H1 (cell line): ENCODE data around the gene TMX2. TPM values are rescaled to one million over a fixed set of nuclear protein-coding genes. Genes with fewer than 3 reads are reported as not detected.

Experiments
- CTCF ChIA-PET: fragments of 300-600 bp; sonication (Branson Sonifier 250); formaldehyde crosslinking; loops from one replicate; lab custom pipeline; 2021; ENCODE audit not compliant: partially characterized antibody; lab: Charles Lee
- POLR2A ChIA-PET: fragments of 300-600 bp; sonication (Branson Sonifier 250); formaldehyde crosslinking; loops from one replicate; lab custom pipeline; 2021; ENCODE audit warnings: inconsistent platforms; ENCODE audit not compliant: partially characterized antibody; lab: Charles Lee
- DNase-seq, 2 experiments: peaks; one replicate each; pipeline versions ENCODE4 v3.0.0 to v3.0.0-alpha.2; 2010 to 2022; ENCODE audit warnings: low spot score in 2 of 2, low read depth in 1 of 2, mixed read lengths in 1 of 2
- FAIRE-seq: peaks from 2 replicates; lab custom pipeline; 2011; peaks lifted over from hg19 to GRCh38; lab: Jason Lieb, UNC
- H2AFZ ChIP-seq: 2 replicates; pipeline ENCODE4 v1.8.1; 2012; ENCODE audit warnings: low read length, inconsistent platforms
- H2AK5ac ChIP-seq: 2 replicates; pipeline ENCODE4 v1.6.1; 2013; ENCODE audit warnings: low read depth, low read length
- H2BK120ac ChIP-seq: replicated peaks from 2 replicates; pipeline ENCODE3; 2013; ENCODE audit warnings: low read depth, low read length, inconsistent platforms
- H2BK12ac ChIP-seq: 2 replicates; pipeline ENCODE4 v1.6.1; 2013; ENCODE audit warnings: low read depth, low read length
- H2BK15ac ChIP-seq: 2 replicates; pipeline ENCODE4 v1.6.1; 2013; ENCODE audit warnings: low read length
- H2BK20ac ChIP-seq: 2 replicates; pipeline ENCODE4 v1.6.1; 2013; ENCODE audit warnings: low read length
- H2BK5ac ChIP-seq: 2 replicates; pipeline ENCODE4 v1.6.1; 2013; ENCODE audit warnings: low read depth, low read length
- H3K14ac ChIP-seq: 2 replicates; pipeline ENCODE4 v1.6.1; 2013; ENCODE audit warnings: inconsistent platforms; ENCODE audit not compliant: insufficient read length
- H3K18ac ChIP-seq: 2 replicates; pipeline ENCODE4 v1.6.1; 2013; ENCODE audit warnings: low read length; ENCODE audit errors: extremely low read depth
- H3K23ac ChIP-seq: 2 replicates; pipeline ENCODE4 v1.6.1; 2013; ENCODE audit warnings: inconsistent platforms; ENCODE audit not compliant: insufficient read length
- H3K23me2 ChIP-seq: 2 replicates; pipeline ENCODE4 v1.6.1; 2013; ENCODE audit warnings: low read depth, low read length
- H3K27ac ChIP-seq: 2 replicates; pipeline ENCODE4 v1.6.1; 2011; ENCODE audit warnings: low read depth, low read length, inconsistent platforms
- H3K27me3 ChIP-seq, 4 experiments: replicated peaks in 1 of 4; 1 replicate in 1 of 4; 2 replicates in 3 of 4; pipeline versions ENCODE4 v1.6.1 to v1.8.1; 2011 to 2013; ENCODE audit warnings: low read length in 3 of 4, mild to moderate bottlenecking in 3 of 4, inconsistent platforms in 2 of 4, mixed read lengths in 2 of 4, moderate library complexity in 1 of 4; ENCODE audit not compliant: control insufficient read depth in 3 of 4, insufficient read depth in 3 of 4; ENCODE audit errors: extremely low read depth in 1 of 4
- H3K36me3 ChIP-seq, 4 experiments: 2 replicates each; pipeline versions ENCODE4 v1.6.1 to v1.8.1; 2011 to 2013; ENCODE audit warnings: mild to moderate bottlenecking in 4 of 4, low read length in 3 of 4, moderate library complexity in 2 of 4, control low read depth in 1 of 4, inconsistent platforms in 1 of 4; ENCODE audit not compliant: insufficient read depth in 4 of 4, control insufficient read depth in 2 of 4
- H3K4ac ChIP-seq: replicated peaks from 2 replicates; pipeline ENCODE3; 2013; ENCODE audit warnings: low read length, low read depth, mixed read lengths, inconsistent platforms; ENCODE audit not compliant: insufficient read length
- H3K4me1 ChIP-seq, 4 experiments: replicated peaks in 1 of 4; 1 replicate in 1 of 4; 2 replicates in 3 of 4; pipeline versions ENCODE4 v1.6.1 to v1.8.1; 2011 to 2013; ENCODE audit warnings: low read length in 3 of 4, inconsistent platforms in 2 of 4, mixed read lengths in 1 of 4; ENCODE audit not compliant: insufficient read depth in 4 of 4, control insufficient read depth in 3 of 4
- H3K4me2 ChIP-seq, 2 experiments: 2 replicates each; pipeline versions ENCODE4 v1.6.1 to v1.8.1; 2011 to 2013; ENCODE audit warnings: low read depth in 2 of 2, low read length in 2 of 2, control low read depth in 1 of 2, inconsistent platforms in 1 of 2, mild to moderate bottlenecking in 1 of 2; ENCODE audit not compliant: insufficient read depth in 1 of 2
- H3K4me3 ChIP-seq, 4 experiments: fragments of 200-600, 300-600 bp in 1 of 4; sonication (generic), shearing (Covaris generic), sonication (Bioruptor Twin) in 1 of 4; 2 replicates each; pipeline versions ENCODE4 v1.5.1 to v1.8.1; 2011 to 2016; ENCODE audit warnings: low read length in 4 of 4, low read depth in 3 of 4, control low read depth in 2 of 4, inconsistent platforms in 2 of 4, mild to moderate bottlenecking in 2 of 4, mixed read lengths in 1 of 4, moderate library complexity in 1 of 4; ENCODE audit not compliant: insufficient read depth in 2 of 4; ENCODE audit errors: extremely low read depth in 1 of 4
- H3K56ac ChIP-seq: replicated peaks from 2 replicates; pipeline ENCODE3; 2013; ENCODE audit warnings: low read depth, mild to moderate bottlenecking, mixed read lengths, low read length, inconsistent platforms; ENCODE audit not compliant: insufficient read length
- H3K79me1 ChIP-seq: 2 replicates; pipeline ENCODE4 v1.6.1; 2013; ENCODE audit warnings: low read depth, low read length, control low read depth
- H3K79me2 ChIP-seq, 2 experiments: 2 replicates each; pipeline versions ENCODE4 v1.6.1 to v1.8.1; 2012 to 2013; ENCODE audit warnings: low read length in 2 of 2, mild to moderate bottlenecking in 2 of 2, inconsistent platforms in 1 of 2; ENCODE audit not compliant: insufficient read depth in 2 of 2, control insufficient read depth in 1 of 2
- H3K9ac ChIP-seq, 4 experiments: replicated peaks in 1 of 4; 1 replicate in 1 of 4; 2 replicates in 3 of 4; pipeline versions ENCODE4 v1.6.1 to v1.8.1; 2011 to 2013; ENCODE audit warnings: low read depth in 3 of 4, low read length in 3 of 4, control low read depth in 2 of 4, mild to moderate bottlenecking in 2 of 4, moderate library complexity in 2 of 4, inconsistent platforms in 1 of 4; ENCODE audit errors: extremely low read depth in 1 of 4
- H3K9me3 ChIP-seq, 2 experiments: 2 replicates each; pipeline versions ENCODE4 v1.6.1 to v1.8.1; 2012 to 2013; ENCODE audit warnings: mild to moderate bottlenecking in 2 of 2, moderate library complexity in 2 of 2, control low read depth in 1 of 2, inconsistent platforms in 1 of 2, low read depth in 1 of 2, low read length in 1 of 2, mixed read lengths in 1 of 2; ENCODE audit not compliant: insufficient read depth in 2 of 2
- H4K20me1 ChIP-seq, 2 experiments: replicated peaks in 1 of 2; 2 replicates each; pipeline versions ENCODE3 to v1.8.1; 2011 to 2013; ENCODE audit warnings: inconsistent platforms in 2 of 2, low read length in 2 of 2, mild to moderate bottlenecking in 1 of 2; ENCODE audit not compliant: insufficient read depth in 2 of 2, control insufficient read depth in 1 of 2
- H4K5ac ChIP-seq: 2 replicates; pipeline ENCODE4 v1.6.1; 2013; ENCODE audit warnings: low read length, low read depth, mixed read lengths, inconsistent platforms; ENCODE audit not compliant: insufficient read length
- H4K8ac ChIP-seq: 2 replicates; pipeline ENCODE4 v1.8.0; 2013; ENCODE audit warnings: mild to moderate bottlenecking, moderate library complexity, low read length, inconsistent platforms; ENCODE audit not compliant: insufficient read depth; ENCODE audit errors: extremely low read depth
- H4K91ac ChIP-seq: replicated peaks from 2 replicates; pipeline ENCODE3; 2013; ENCODE audit warnings: low read length, mixed read lengths, inconsistent platforms; ENCODE audit not compliant: insufficient read length
- CTCF ChIP-seq, 3 experiments: IDR thresholded peaks; 1 replicate in 2 of 3; 2 replicates in 1 of 3; pipeline versions ENCODE4 v1.5.1 to v1.6.1; 2011; ENCODE audit warnings: low read length in 3 of 3, mild to moderate bottlenecking in 3 of 3, inconsistent platforms in 2 of 3, low read depth in 1 of 3, moderate library complexity in 1 of 3; ENCODE audit not compliant: insufficient read depth in 1 of 3; ENCODE audit errors: control extremely low read depth in 1 of 3
- JUND ChIP-seq: IDR thresholded peaks from 2 replicates; pipeline ENCODE4 v1.6.1; 2011; ENCODE audit warnings: mild to moderate bottlenecking, improper control_type of control experiment, low read length
- TEAD4 ChIP-seq: IDR thresholded peaks from 2 replicates; pipeline ENCODE4 v1.6.1; 2012; ENCODE audit warnings: low read depth, low read length, inconsistent platforms, mixed read lengths
- WGBS, 2 experiments: shearing (Covaris generic) in 1 of 2; methylation state at CpG; one replicate each; pipeline versions ENCODE4 v1.1.6 to v1.1.7; 2013 to 2015; ENCODE audit warnings: low lambda C conversion rate in 2 of 2, mixed read lengths in 2 of 2, inconsistent platforms in 1 of 2, low coverage in 1 of 2, missing lambda C conversion rate in 1 of 2; ENCODE audit not compliant: insufficient replicate concordance in 2 of 2, insufficient coverage in 1 of 2, insufficient read length in 1 of 2; ENCODE audit errors: extremely low coverage in 1 of 2, missing lambda C conversion rate in 1 of 2; 5-methylcytosine and 5-hydroxymethylcytosine counted together
- polyA plus RNA-seq, 7 experiments: library from polyadenylated mRNA; depleted of rRNA in 3 of 7; stranded (reverse) in 5 of 7; unstranded in 2 of 7; fragments of >200 nt in 5 of 7; fragments of 200-250 nt in 2 of 7; gene quantifications; 1 replicate in 5 of 7; 2 replicates in 1 of 7; 4 replicates in 1 of 7; pipeline versions ENCODE4 v1.2.1 to v1.2.3, GENCODE V29; 2011 to 2013; ENCODE audit warnings: missing spikeins in 2 of 7, mixed read lengths in 2 of 7
- total RNA-seq: library from RNA; stranded (reverse); fragmentation: NEBNext Ultra II Directional; extraction: Animal tissue kit (Norgen Biotek cat#: 25700); gene quantifications from 2 replicates; pipeline ENCODE4 v1.2.1, GENCODE V29; 2021

TMX2 gene
- total and polyA plus RNA-seq, 2 of the 8 experiments (the other 6 are each of a cell fraction or from before 2014, with no cell fraction given): 70.4 to 100.0 TPM

GRCh38 chr11:57770793-57771192, 58.4 kb downstream of the TMX2 start:
- H3K23me2 ChIP-seq: no peaks in the 10 kb centered on the region; the same call in 1 of the 2 replicates
- H3K14ac ChIP-seq: no peak overlapping the region
- no peak overlapping the region for H3K9ac ChIP-seq
- H4K91ac ChIP-seq: no peak overlapping the region
- H4K20me1 ChIP-seq: peaks cover 7 to 18% of the 10 kb centered on the region in 2 experiments
- H3K18ac ChIP-seq: no peak overlapping the region
- H3K4ac ChIP-seq: no peak overlapping the region
- peaks cover 52 to 95% of the 10 kb centered on the region in 2 experiments for H3K79me2 ChIP-seq
- no peak overlapping the region for H3K56ac ChIP-seq
- H3K79me1 ChIP-seq: peaks cover 10% of the 10 kb centered on the region; the same call in 1 of the 2 replicates
- CTCF ChIA-PET: interaction anchor here (1.2 kb wide), 2 partner anchors 8 to 14 kb away, joined by 3 read pairs; no protein-coding TSS in a partner anchor
- H3K4me2 ChIP-seq: no peak overlapping the region
- no peak overlapping the region for H4K8ac ChIP-seq
- no peak overlapping the region for H2BK20ac ChIP-seq
- no peaks in the 10 kb centered on the region for H3K9me3 ChIP-seq
- no peak overlapping the region for H2BK120ac ChIP-seq
- H3K27ac ChIP-seq: no peak overlapping the region
- no peaks in the 10 kb centered on the region for H3K36me3 ChIP-seq
- 90% methylated on average over 1 of the region's 1 CpG; no CpG with 5 or more reads in 1 of the 2 experiments for WGBS, 2 experiments
- no peak overlapping the region for H2BK12ac ChIP-seq
- H3K27me3 ChIP-seq: no peaks in the 10 kb centered on the region
- no peak overlapping the region for H4K5ac ChIP-seq
- no peak overlapping the region for H2AK5ac ChIP-seq
- no peak for FAIRE-seq
- H2BK15ac ChIP-seq: no peak overlapping the region
- DNase-seq: no peak
- no peak overlapping the region for H2BK5ac ChIP-seq
- H3K23ac ChIP-seq: no peak overlapping the region
- no peak overlapping the region for H3K4me3 ChIP-seq
- no peak overlapping the region for H2AFZ ChIP-seq
- POLR2A ChIA-PET: interaction anchor here (0.6 to 3.2 kb wide), 7 partner anchors 8 to 130 kb away, joined by 3 to 20 read pairs (median 4); partner anchors contain the start of gene CTNND1
- no peak for TF ChIP-seq CTCF (IDR thresholded peaks at IDR 0.05; ENCODE audit: control extremely low read depth in 1 of 3, insufficient read depth in 1 of 3, low read depth in 1 of 3, low read length in 3 of 3)
- no peak for TF ChIP-seq TEAD4
- TF ChIP-seq JUND: no peak
- peaks cover 3 to 8% (median 6%) of the 10 kb centered on the region in 4 experiments for H3K4me1 ChIP-seq
